SK-N-SH (cell line): ENCODE data around the gene HEXB. TPM values are rescaled to one million over a fixed set of nuclear protein-coding genes. Genes with fewer than 3 reads are reported as not detected.

ENCODE experiments used
- CTCF ChIA-PET: fragments of 300-600, 350-600 bp; formaldehyde crosslinking; extraction: SDS; loops from one replicate; lab custom pipeline; 2021; lab: Yijun Ruan, JAX
- POLR2A ChIA-PET: fragments of 350-600 bp; sonication (Branson Sonifier 250); formaldehyde crosslinking; extraction: SDS; loops from one replicate; lab custom pipeline; 2020; ENCODE audit warnings: antibody characterized with exemption, inconsistent platforms; lab: Yijun Ruan, JAX
- DNase-seq: peaks from one replicate; pipeline ENCODE4 v3.0.0; 2012
- H2AFZ ChIP-seq: fragments of 200-600 bp; sonication (generic); 2 replicates; pipeline ENCODE4 v1.8.1; 2016; ENCODE audit warnings: antibody characterized with exemption, mild to moderate bottlenecking, low read depth
- H3F3A ChIP-seq: fragments of 200-600 bp; sonication (generic); replicated peaks from 2 replicates; pipeline ENCODE3; 2016; ENCODE audit warnings: antibody characterized with exemption, mild to moderate bottlenecking; ENCODE audit not compliant: insufficient read depth
- H3K27ac ChIP-seq, 2 experiments: fragments of 200-500 bp in 1 of 2; fragments of 200-600 bp in 1 of 2; sonication (Bioruptor generic) in 1 of 2; sonication (generic), shearing (Covaris generic) in 1 of 2; 2 replicates each; pipeline versions ENCODE4 v1.5.1 to v1.6.1; 2014 to 2016; ENCODE audit warnings: low read depth in 2 of 2, inconsistent platforms in 1 of 2, low read length in 1 of 2, mild to moderate bottlenecking in 1 of 2, mixed read lengths in 1 of 2
- H3K27me3 ChIP-seq: fragments of 200-600 bp; sonication (generic), shearing (Covaris generic); 2 replicates; pipeline ENCODE4 v1.6.1; 2016; ENCODE audit warnings: mixed run types; ENCODE audit not compliant: insufficient read depth
- H3K36me3 ChIP-seq, 2 experiments: fragments of 200-500 bp in 1 of 2; fragments of 200-600 bp in 1 of 2; sonication (Bioruptor generic) in 1 of 2; sonication (generic) in 1 of 2; replicated peaks in 1 of 2; 2 replicates each; pipeline versions ENCODE3 to v1.5.1; 2014 to 2016; ENCODE audit warnings: low read length in 1 of 2, mild to moderate bottlenecking in 1 of 2; ENCODE audit not compliant: insufficient read depth in 2 of 2, control insufficient read depth in 1 of 2
- H3K4me1 ChIP-seq, 2 experiments: fragments of 200-500 bp in 1 of 2; fragments of 200-600 bp in 1 of 2; sonication (Bioruptor generic) in 1 of 2; sonication (generic), shearing (Covaris generic) in 1 of 2; 2 replicates each; pipeline versions ENCODE4 v1.5.1 to v1.6.1; 2014 to 2016; ENCODE audit warnings: low read depth in 1 of 2, low read length in 1 of 2, mixed run types in 1 of 2; ENCODE audit not compliant: insufficient read depth in 2 of 2, control insufficient read depth in 1 of 2
- H3K4me2 ChIP-seq: fragments of 200-600 bp; sonication (generic), shearing (Covaris generic); 2 replicates; pipeline ENCODE4 v1.6.1; 2017; ENCODE audit warnings: mixed run types
- H3K4me3 ChIP-seq, 2 experiments: fragments of 200-500 bp in 1 of 2; fragments of 200-600 bp in 1 of 2; sonication (Bioruptor generic) in 1 of 2; sonication (generic), shearing (Covaris generic) in 1 of 2; 2 replicates each; pipeline versions ENCODE4 v1.5.1 to v1.8.1; 2014 to 2016; ENCODE audit warnings: low read depth in 2 of 2, inconsistent platforms in 1 of 2, low read length in 1 of 2, mild to moderate bottlenecking in 1 of 2, mixed read lengths in 1 of 2, moderate library complexity in 1 of 2
- H3K79me2 ChIP-seq: fragments of 200-600 bp; sonication (generic); 2 replicates; pipeline ENCODE4 v1.8.1; 2017; ENCODE audit warnings: mild to moderate bottlenecking; ENCODE audit not compliant: insufficient read depth
- H3K9ac ChIP-seq: fragments of 200-600 bp; sonication (generic); 2 replicates; pipeline ENCODE4 v1.6.1; 2017; ENCODE audit warnings: mixed run types
- H3K9me2 ChIP-seq: fragments of 200-600 bp; sonication (generic); 2 replicates; pipeline ENCODE4 v1.6.1; 2017; ENCODE audit warnings: mixed run types
- H3K9me3 ChIP-seq: fragments of 200-600 bp; sonication (generic); 2 replicates; pipeline ENCODE4 v1.6.1; 2017; ENCODE audit warnings: mixed run types, mild to moderate bottlenecking, moderate library complexity
- H4K20me1 ChIP-seq: fragments of 200-600 bp; sonication (generic); 2 replicates; pipeline ENCODE4 v1.6.1; 2017; ENCODE audit warnings: mild to moderate bottlenecking, mixed run types; ENCODE audit not compliant: insufficient read depth
- ELF1 ChIP-seq: IDR thresholded peaks from 2 replicates; pipeline ENCODE4 v1.4.0; 2012
- EP300 ChIP-seq, 2 experiments: IDR thresholded peaks; 2 replicates each; pipeline versions ENCODE4 v1.4.0 to v1.6.1; 2012; ENCODE audit warnings: borderline replicate concordance in 1 of 2, low read depth in 1 of 2, low read length in 1 of 2
- FOSL2 ChIP-seq: IDR thresholded peaks from 2 replicates; pipeline ENCODE4 v1.4.0; 2012; ENCODE audit warnings: low read depth, mild to moderate bottlenecking, moderate library complexity, borderline replicate concordance
- GATA2 ChIP-seq: sonication (generic); formaldehyde crosslinking; IDR thresholded peaks from 2 replicates; pipeline ENCODE4 v1.5.0; 2020; ENCODE audit warnings: mild to moderate bottlenecking, missing genetic modification reagents
- MEF2A ChIP-seq: IDR thresholded peaks from 2 replicates; pipeline ENCODE4 v1.4.0; 2012; ENCODE audit warnings: low read depth, borderline replicate concordance
- RFX5 ChIP-seq: IDR thresholded peaks from 2 replicates; pipeline ENCODE4 v1.6.1; 2012; ENCODE audit warnings: mild to moderate bottlenecking, improper control_type of control experiment, low read length
- RXRA ChIP-seq: IDR thresholded peaks from 2 replicates; pipeline ENCODE4 v1.4.0; 2012; ENCODE audit warnings: low read depth, mild to moderate bottlenecking, borderline replicate concordance
- SMC3 ChIP-seq: IDR thresholded peaks from 2 replicates; pipeline ENCODE4 v1.6.1; 2012; ENCODE audit warnings: low read depth, low read length, improper control_type of control experiment
- TAF1 ChIP-seq: IDR thresholded peaks from 2 replicates; pipeline ENCODE4 v1.6.1; 2012; ENCODE audit warnings: low read depth, mild to moderate bottlenecking, low read length, moderate library complexity, borderline replicate concordance
- TCF12 ChIP-seq: IDR thresholded peaks from 2 replicates; pipeline ENCODE4 v1.4.0; 2012
- TEAD4 ChIP-seq: IDR thresholded peaks from 2 replicates; pipeline ENCODE4 v1.4.0; 2012; ENCODE audit warnings: mild to moderate bottlenecking, borderline replicate concordance; ENCODE audit not compliant: insufficient read depth
- YY1 ChIP-seq: IDR thresholded peaks from 2 replicates; pipeline ENCODE4 v1.4.0; 2012; ENCODE audit warnings: low read depth, mild to moderate bottlenecking
- WGBS: methylation state at CpG from one replicate; pipeline ENCODE4 v1.1.6; 2017; ENCODE audit warnings: low lambda C conversion rate; 5-methylcytosine and 5-hydroxymethylcytosine counted together
- polyA plus RNA-seq, 3 experiments: library from polyadenylated mRNA; depleted of rRNA; stranded (reverse); fragments of >200 nt; gene quantifications; 2 replicates each; pipeline ENCODE4 v1.2.3, GENCODE V29; 2012
- TF ChIP-seq, protein P1 (sequence below): IDR thresholded peaks from 2 replicates; pipeline ENCODE4 v1.4.0; 2012; ENCODE audit warnings: low read depth
- TF ChIP-seq, protein P2 (sequence below): fragments of 150-350 bp; IDR thresholded peaks from 2 replicates; pipeline ENCODE4 v1.6.1; 2017; ENCODE audit warnings: antibody characterized with exemption, low read length, low read depth, borderline replicate concordance
- TF ChIP-seq, protein P3 (sequence below): IDR thresholded peaks from 2 replicates; pipeline ENCODE4 v1.6.1; 2012; ENCODE audit warnings: mild to moderate bottlenecking, low read depth, low read length, moderate library complexity
- TF ChIP-seq, protein P4 (sequence below): fragments of 200-600 bp; sonication (generic); IDR thresholded peaks from 2 replicates; pipeline ENCODE4 v1.6.1; 2017; ENCODE audit warnings: antibody characterized with exemption, mild to moderate bottlenecking, moderate library complexity

Gene HEXB
- polyA plus RNA-seq, 1 of the 3 experiments (the other 2 are of a cell fraction): 75.8 TPM

DNA sequence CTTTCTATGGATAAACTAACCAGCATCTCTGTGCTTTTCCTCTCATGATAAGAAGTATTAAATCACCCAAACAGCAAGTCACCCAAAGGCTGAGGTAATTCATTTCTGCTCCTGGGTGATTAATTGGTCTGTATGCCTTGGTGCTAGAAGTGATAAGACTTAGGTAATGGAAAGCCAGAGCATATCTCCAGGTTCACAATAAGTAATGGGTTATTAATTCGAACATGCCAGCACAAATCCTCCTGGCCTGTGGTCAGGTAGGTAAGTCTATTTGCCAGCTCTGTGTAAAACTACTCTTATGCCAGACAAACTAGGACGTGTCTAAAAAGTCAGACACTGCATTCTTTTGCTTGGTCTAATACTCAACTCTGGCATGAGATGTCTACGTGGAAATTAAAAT lies 33.3 kb upstream of the HEXB start:
- Histone ChIP-seq H3K9me3 (no peaks in the 10 kb centered on the region), H3K4me3 (no peak overlapping the region), H3K27ac (no peak overlapping the region), H3K4me1 (peaks cover 6 to 10% of the 10 kb centered on the region in 2 experiments; a peak in 2 of 4 replicates), H3K9me2 (no peaks in the 10 kb centered on the region), H3K36me3 (no peaks in the 10 kb centered on the region), H3K9ac (no peak overlapping the region), H3K27me3 (no peaks in the 10 kb centered on the region), H4K20me1 (no peaks in the 10 kb centered on the region), H2AFZ (no peak overlapping the region), H3K79me2 (no peaks in the 10 kb centered on the region), H3K4me2 (no peak overlapping the region), H3F3A (no peaks in the 10 kb centered on the region)
- no peak for DNase-seq
- POLR2A ChIA-PET: no interaction called here
- WGBS: 82% methylated on average over 3 of the region's 3 CpGs
- TF ChIP-seq, protein P1, sequence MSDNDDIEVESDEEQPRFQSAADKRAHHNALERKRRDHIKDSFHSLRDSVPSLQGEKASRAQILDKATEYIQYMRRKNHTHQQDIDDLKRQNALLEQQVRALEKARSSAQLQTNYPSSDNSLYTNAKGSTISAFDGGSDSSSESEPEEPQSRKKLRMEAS: no peak
- TF ChIP-seq RFX5 (no peak), RXRA (no peak), ELF1 (no peak), SMC3 (no peak), MEF2A (no peak), TCF12 (no peak), GATA2 (no peak)
- TF ChIP-seq, protein P2, sequence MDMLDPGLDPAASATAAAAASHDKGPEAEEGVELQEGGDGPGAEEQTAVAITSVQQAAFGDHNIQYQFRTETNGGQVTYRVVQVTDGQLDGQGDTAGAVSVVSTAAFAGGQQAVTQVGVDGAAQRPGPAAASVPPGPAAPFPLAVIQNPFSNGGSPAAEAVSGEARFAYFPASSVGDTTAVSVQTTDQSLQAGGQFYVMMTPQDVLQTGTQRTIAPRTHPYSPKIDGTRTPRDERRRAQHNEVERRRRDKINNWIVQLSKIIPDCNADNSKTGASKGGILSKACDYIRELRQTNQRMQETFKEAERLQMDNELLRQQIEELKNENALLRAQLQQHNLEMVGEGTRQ: no peak
- CTCF ChIA-PET: interaction anchor here (0.7 to 1.0 kb wide), 2 partner anchors 745 to 1061 kb away, joined by 3 read pairs; no protein-coding TSS in a partner anchor

DNA sequence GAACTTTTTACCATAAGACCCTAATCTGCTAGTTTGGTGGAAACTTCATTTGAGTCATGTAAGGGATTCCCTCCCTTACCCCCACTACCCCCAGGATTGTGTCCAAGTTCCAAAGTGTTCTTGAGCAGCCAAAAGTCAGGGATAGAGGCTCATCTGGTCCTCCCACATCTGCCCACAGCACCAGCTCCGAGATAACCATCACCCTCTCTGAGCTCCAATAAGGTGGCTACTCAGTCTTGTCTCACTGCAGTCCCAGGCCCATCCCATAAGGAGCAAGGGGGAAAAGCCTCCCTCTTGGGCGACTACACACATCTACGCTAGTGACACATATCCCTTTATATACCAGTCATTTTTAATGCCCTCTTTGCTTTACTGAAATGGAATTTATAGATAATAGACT lies 32.5 kb upstream of the HEXB start:
- no peaks in the 10 kb centered on the region for H3K79me2 ChIP-seq
- no peak overlapping the region for H3K4me2 ChIP-seq
- H3K4me3 ChIP-seq: no peak overlapping the region
- ChIA-PET POLR2A (no interaction called here), CTCF (interaction anchor here (1.2 to 3.2 kb wide), 3 partner anchors 11 to 750 kb away, joined by 3 to 25 read pairs (median 16); partner anchors contain the start of gene ENC1)
- H3K9ac ChIP-seq: no peak overlapping the region
- no peak for DNase-seq
- H3K27me3 ChIP-seq: no peaks in the 10 kb centered on the region
- no peak overlapping the region for H3K27ac ChIP-seq
- no peaks in the 10 kb centered on the region for H4K20me1 ChIP-seq
- TF ChIP-seq FOSL2: no peak
- TF ChIP-seq, protein P3, sequence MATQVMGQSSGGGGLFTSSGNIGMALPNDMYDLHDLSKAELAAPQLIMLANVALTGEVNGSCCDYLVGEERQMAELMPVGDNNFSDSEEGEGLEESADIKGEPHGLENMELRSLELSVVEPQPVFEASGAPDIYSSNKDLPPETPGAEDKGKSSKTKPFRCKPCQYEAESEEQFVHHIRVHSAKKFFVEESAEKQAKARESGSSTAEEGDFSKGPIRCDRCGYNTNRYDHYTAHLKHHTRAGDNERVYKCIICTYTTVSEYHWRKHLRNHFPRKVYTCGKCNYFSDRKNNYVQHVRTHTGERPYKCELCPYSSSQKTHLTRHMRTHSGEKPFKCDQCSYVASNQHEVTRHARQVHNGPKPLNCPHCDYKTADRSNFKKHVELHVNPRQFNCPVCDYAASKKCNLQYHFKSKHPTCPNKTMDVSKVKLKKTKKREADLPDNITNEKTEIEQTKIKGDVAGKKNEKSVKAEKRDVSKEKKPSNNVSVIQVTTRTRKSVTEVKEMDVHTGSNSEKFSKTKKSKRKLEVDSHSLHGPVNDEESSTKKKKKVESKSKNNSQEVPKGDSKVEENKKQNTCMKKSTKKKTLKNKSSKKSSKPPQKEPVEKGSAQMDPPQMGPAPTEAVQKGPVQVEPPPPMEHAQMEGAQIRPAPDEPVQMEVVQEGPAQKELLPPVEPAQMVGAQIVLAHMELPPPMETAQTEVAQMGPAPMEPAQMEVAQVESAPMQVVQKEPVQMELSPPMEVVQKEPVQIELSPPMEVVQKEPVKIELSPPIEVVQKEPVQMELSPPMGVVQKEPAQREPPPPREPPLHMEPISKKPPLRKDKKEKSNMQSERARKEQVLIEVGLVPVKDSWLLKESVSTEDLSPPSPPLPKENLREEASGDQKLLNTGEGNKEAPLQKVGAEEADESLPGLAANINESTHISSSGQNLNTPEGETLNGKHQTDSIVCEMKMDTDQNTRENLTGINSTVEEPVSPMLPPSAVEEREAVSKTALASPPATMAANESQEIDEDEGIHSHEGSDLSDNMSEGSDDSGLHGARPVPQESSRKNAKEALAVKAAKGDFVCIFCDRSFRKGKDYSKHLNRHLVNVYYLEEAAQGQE: no peak
- TF ChIP-seq EP300 (IDR thresholded peaks at IDR 0.05; ENCODE audit: borderline replicate concordance in 1 of 2, low read depth in 1 of 2, low read length in 1 of 2): no peak
- TF ChIP-seq TAF1: no peak
- TF ChIP-seq MEF2A: no peak
- TF ChIP-seq RXRA: no peak
- TF ChIP-seq, protein P1: no peak
- no peak for TF ChIP-seq YY1
- TF ChIP-seq, protein P4, sequence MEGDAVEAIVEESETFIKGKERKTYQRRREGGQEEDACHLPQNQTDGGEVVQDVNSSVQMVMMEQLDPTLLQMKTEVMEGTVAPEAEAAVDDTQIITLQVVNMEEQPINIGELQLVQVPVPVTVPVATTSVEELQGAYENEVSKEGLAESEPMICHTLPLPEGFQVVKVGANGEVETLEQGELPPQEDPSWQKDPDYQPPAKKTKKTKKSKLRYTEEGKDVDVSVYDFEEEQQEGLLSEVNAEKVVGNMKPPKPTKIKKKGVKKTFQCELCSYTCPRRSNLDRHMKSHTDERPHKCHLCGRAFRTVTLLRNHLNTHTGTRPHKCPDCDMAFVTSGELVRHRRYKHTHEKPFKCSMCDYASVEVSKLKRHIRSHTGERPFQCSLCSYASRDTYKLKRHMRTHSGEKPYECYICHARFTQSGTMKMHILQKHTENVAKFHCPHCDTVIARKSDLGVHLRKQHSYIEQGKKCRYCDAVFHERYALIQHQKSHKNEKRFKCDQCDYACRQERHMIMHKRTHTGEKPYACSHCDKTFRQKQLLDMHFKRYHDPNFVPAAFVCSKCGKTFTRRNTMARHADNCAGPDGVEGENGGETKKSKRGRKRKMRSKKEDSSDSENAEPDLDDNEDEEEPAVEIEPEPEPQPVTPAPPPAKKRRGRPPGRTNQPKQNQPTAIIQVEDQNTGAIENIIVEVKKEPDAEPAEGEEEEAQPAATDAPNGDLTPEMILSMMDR: no peak
- TF ChIP-seq TEAD4: no peak
- no peak overlapping the region for H2AFZ ChIP-seq
- peaks cover 1 to 3% of the 10 kb centered on the region in 2 experiments; a peak in 2 of 4 replicates for H3K4me1 ChIP-seq
- no peaks in the 10 kb centered on the region for H3F3A ChIP-seq
- no peaks in the 10 kb centered on the region for H3K9me2 ChIP-seq
- H3K36me3 ChIP-seq: no peaks in the 10 kb centered on the region
- no peaks in the 10 kb centered on the region for H3K9me3 ChIP-seq
- WGBS: 91% methylated on average over 3 of the region's 3 CpGs
